OCI-LY3 (cell line): Measurements from ENCODE around the gene RAD51B.

ENCODE experiments used
- EZH2phosphoT487 ChIP-seq: fragments of 200-600 bp; shearing (Covaris generic); IDR thresholded peaks from 2 replicates; pipeline ENCODE4 v1.6.1; 2018; ENCODE audit warnings: antibody characterized with exemption, mixed run types, low read depth
- TF ChIP-seq, protein P1 (sequence below): fragments of 200-600, 300-600 bp; sonication (generic); IDR thresholded peaks from 2 replicates; pipeline ENCODE4 v1.5.1; 2014; ENCODE audit warnings: antibody characterized with exemption, low read length, low read depth

DNA sequence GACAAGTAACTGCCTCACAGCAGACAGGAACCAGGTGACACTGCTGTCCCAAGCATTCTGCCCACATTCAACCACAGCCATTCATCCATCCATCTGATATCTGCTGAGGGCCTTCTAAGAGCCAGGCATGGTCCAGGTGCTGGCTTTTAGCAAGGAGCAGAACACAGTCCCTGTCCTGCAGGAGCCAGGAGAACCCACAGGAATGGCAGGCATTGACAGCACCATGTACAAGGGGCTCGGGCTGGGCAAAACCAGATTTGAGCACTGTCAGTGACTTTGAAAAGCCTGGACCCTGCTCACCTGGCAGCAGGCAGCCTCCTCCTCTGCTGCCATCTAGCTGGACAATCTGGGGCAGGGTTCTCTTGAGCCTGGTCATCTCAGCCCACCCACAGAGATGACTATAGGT lies 836.3 kb downstream of the RAD51B start:
- TF ChIP-seq, protein P1, sequence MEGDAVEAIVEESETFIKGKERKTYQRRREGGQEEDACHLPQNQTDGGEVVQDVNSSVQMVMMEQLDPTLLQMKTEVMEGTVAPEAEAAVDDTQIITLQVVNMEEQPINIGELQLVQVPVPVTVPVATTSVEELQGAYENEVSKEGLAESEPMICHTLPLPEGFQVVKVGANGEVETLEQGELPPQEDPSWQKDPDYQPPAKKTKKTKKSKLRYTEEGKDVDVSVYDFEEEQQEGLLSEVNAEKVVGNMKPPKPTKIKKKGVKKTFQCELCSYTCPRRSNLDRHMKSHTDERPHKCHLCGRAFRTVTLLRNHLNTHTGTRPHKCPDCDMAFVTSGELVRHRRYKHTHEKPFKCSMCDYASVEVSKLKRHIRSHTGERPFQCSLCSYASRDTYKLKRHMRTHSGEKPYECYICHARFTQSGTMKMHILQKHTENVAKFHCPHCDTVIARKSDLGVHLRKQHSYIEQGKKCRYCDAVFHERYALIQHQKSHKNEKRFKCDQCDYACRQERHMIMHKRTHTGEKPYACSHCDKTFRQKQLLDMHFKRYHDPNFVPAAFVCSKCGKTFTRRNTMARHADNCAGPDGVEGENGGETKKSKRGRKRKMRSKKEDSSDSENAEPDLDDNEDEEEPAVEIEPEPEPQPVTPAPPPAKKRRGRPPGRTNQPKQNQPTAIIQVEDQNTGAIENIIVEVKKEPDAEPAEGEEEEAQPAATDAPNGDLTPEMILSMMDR: peak; percentile 36; the same call in 1 of the 2 replicates
- TF ChIP-seq EZH2phosphoT487: no peak
